Mesodermal cell (in vitro differentiated cells): Measurements from ENCODE around the gene EMID1.

Source experiments
- H3K27ac ChIP-seq: 2 replicates; pipeline ENCODE4 v1.7.0; 2013; ENCODE audit warnings: mild to moderate bottlenecking, low read depth, low read length, moderate library complexity; ENCODE audit not compliant: severe bottlenecking
- H3K36me3 ChIP-seq: 2 replicates; pipeline ENCODE4 v1.7.1; 2013; ENCODE audit warnings: mild to moderate bottlenecking, low read length, moderate library complexity; ENCODE audit not compliant: control insufficient read depth, insufficient read depth
- H3K4me1 ChIP-seq: one replicate; pipeline ENCODE4 v1.7.1; 2013; ENCODE audit warnings: mild to moderate bottlenecking, low read length; ENCODE audit not compliant: insufficient read depth, control insufficient read depth, poor library complexity, severe bottlenecking
- H3K4me3 ChIP-seq: 2 replicates; pipeline ENCODE4 v1.7.0; 2013; ENCODE audit warnings: low read length, control low read depth, mild to moderate bottlenecking; ENCODE audit not compliant: insufficient read depth, poor library complexity, severe bottlenecking; ENCODE audit errors: extremely low read depth
- H3K9me3 ChIP-seq: 2 replicates; pipeline ENCODE4 v1.7.1; 2013; ENCODE audit warnings: mild to moderate bottlenecking, low read length, moderate library complexity; ENCODE audit not compliant: control insufficient read depth
- WGBS, 2 experiments: methylation state at CpG; one replicate each; pipeline ENCODE4 v1.1.5; 2013; ENCODE audit warnings: missing lambda C conversion rate in 2 of 2; ENCODE audit not compliant: insufficient coverage in 2 of 2; 5-methylcytosine and 5-hydroxymethylcytosine counted together

Gene EMID1

DNA sequence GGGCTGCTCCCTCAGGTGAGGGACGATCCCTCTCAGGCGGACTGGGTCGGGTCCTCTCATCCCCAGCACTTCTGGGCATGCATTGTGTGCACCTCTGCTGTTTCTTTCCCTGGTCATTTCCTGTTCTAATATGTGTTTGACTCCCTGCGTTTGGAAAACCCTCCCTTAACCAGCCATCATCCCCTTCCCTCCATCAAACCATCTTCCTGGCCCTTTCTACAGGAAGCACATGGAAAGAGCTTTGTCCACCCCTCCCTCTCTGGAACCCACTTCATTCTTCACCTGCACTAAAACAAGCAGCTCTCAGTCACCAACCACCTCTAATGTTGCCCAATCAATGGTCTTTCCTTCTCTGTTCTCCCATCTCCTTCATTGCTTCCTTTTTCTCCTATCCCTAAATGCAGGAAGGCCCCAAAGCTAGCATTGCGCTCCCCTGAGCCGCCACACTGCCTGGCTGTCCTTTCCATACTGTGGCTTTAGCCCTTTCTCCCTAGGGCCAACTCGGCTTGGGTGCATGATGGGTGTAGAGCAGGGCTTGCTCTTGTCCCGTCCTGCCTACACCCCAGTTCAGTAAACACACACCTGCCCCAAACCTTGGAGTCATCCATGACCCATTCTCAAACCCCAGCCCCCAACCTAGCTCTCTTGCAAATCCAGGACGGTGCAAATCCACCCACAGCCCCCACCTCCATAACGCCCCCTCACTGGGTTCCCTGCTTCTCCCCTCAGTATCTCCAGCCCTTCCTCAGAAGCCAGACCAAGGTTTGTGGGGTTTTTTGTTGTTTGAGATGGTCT lies 95.3 kb downstream of the EMID1 start:
- no peaks in the 10 kb centered on the region for H3K9me3 ChIP-seq
- H3K27ac ChIP-seq = no peak overlapping the region
- no peaks in the 10 kb centered on the region for H3K4me1 ChIP-seq
- no peak overlapping the region for H3K4me3 ChIP-seq
- H3K36me3 ChIP-seq = peaks cover 49% of the 10 kb centered on the region
- WGBS, 2 experiments = 96 to 100% methylated on average over 4 to 8 of the region's 10 CpGs

DNA sequence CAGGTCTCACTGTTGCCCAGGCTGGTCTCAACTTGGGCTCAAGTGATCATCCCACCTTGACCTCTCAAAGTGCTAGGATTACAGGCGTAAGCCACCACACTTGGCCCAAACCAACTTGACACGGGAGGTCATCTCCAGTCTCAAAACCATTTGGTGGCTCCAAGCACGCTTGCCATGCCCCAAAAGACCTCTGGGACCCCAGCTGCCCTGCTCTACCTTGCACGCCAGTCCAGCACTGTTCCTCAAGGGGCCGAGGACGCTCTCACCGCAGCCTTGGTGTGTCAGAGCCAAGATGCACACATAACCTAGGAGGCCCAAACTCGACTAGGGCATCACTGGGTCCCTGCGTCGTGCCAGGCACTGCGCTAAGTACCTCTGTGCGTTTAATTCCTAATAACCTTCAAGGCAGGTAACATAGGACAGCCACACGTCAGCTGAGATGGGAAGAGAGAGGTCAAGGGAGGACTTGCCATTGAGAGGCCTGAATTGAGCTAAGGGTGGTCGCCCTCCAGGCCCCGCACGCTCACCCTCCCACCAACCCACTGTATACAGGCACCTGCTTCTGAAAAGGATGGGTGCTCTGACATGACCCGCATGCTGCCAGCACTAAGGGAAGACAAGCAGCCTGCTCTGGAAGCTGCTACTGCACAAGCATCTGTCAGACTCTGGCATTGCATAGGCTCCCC lies 96.2 kb downstream of the EMID1 start:
- WGBS, 2 experiments = 89 to 96% methylated on average over 13 to 14 of the region's 17 CpGs
- Histone ChIP-seq H3K4me1 (no peaks in the 10 kb centered on the region), H3K9me3 (no peaks in the 10 kb centered on the region), H3K27ac (no peak overlapping the region), H3K36me3 (peaks cover 40% of the 10 kb centered on the region), H3K4me3 (no peak overlapping the region)

DNA sequence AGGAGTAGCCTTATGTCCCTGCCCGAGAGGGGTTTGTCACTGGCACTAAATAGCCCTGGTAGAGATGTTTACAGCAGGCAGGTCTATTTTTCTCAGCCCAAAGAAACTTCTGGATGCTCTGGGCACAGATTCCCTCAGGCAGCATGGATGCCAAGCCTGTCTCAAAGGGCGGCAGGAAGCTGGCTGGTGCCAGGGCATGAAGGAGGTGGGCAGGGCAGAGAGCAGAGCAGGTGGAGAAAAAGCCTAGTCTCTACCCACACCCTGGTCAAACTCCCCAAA lies 96.6 kb downstream of the EMID1 start:
- WGBS, 2 experiments = 89 to 100% methylated on average over 1 to 2 of the region's 2 CpGs
- Histone ChIP-seq H3K4me1 (no peaks in the 10 kb centered on the region), H3K9me3 (no peaks in the 10 kb centered on the region), H3K36me3 (peaks cover 36% of the 10 kb centered on the region), H3K4me3 (no peak overlapping the region), H3K27ac (no peak overlapping the region)

- peaks cover 30% of the 10 kb centered on the region for H3K36me3 ChIP-seq
- no peak overlapping the region for H3K4me3 ChIP-seq
- no peaks in the 10 kb centered on the region for H3K4me1 ChIP-seq
- WGBS, 2 experiments = 85 to 86% methylated on average over 12 of the region's 13 CpGs
- H3K9me3 ChIP-seq = no peaks in the 10 kb centered on the region
- H3K27ac ChIP-seq = no peak overlapping the region
These were observed 97.2 kb downstream of the EMID1 start for GRCh38 chr22:29302681-29303465.

DNA sequence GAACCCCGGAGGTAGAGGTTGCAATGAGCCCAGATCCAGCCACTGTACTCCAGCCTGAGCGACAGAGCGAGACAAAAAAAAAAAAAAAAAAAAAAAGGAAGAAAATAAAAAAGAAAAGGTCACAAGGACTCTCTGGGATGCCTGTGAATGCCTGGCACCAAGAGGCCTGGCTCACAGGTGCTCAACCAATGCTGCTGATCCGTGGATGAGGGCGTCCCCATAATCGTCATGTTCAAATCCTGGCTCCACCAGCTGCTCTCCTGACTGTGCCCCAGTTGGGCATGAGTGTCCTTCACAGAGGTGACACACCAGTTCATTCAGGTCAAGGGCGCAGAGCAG lies 100.1 kb downstream of the EMID1 start:
- 71 to 76% methylated on average over 4 to 6 of the region's 7 CpGs for WGBS, 2 experiments
- H3K4me3 ChIP-seq = peak overlapping the region; percentile 71
- peaks cover 4% of the 10 kb centered on the region for H3K36me3 ChIP-seq
- H3K4me1 ChIP-seq = peaks cover 10% of the 10 kb centered on the region
- H3K9me3 ChIP-seq = no peaks in the 10 kb centered on the region
- H3K27ac ChIP-seq = peak overlapping the region; percentile 41

DNA sequence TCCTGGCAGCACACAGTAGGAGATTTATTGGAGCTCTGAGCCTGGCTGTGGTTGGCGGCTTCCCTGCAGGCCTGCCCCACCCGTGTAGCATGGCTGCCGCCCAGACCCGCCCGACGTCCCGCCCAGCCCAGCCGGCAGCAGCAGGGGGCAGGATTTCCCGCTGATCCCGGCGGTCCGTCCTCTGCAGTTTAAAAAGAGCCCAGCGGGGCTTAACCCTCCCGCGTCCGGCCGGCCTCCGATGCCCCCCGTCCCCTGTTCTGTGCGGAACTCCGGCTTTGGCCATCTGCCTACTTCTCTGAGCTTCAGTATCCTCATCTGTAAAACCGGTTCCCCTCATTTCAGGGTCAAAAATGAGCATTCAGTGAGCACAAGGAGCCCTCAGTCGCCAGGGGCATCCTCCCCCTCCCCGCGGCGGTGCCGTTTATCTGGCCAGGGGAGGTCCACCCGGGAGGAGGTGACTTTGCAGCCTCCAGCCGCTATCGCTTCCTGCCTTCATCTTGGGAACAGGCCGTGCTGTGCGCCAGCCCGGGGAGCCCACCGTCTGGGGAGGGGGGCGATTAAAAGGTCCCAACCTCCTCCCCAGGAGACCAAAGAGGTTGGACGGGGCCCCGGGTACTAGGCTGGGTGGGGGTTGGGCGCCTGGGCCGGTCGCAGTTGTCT lies 100.6 kb downstream of the EMID1 start, which contains the start of gene GAS2L1:
Gene GAS2L1 (plus strand): TSS at position 476 of the 660 bp plus-strand sequence. CDS start 1,456 bp downstream, outside the sequence.
- WGBS, 2 experiments = 0% methylated on average over 24 to 30 of the region's 40 CpGs
- H3K4me1 ChIP-seq = peaks cover 13% of the 10 kb centered on the region
- peaks cover 2% of the 10 kb centered on the region for H3K36me3 ChIP-seq
- peak within 1 kb of the TSS; percentile 71 for H3K4me3 ChIP-seq
- no peaks in the 10 kb centered on the region for H3K9me3 ChIP-seq
- peak within 1 kb of the TSS; percentile 95 for H3K27ac ChIP-seq

DNA sequence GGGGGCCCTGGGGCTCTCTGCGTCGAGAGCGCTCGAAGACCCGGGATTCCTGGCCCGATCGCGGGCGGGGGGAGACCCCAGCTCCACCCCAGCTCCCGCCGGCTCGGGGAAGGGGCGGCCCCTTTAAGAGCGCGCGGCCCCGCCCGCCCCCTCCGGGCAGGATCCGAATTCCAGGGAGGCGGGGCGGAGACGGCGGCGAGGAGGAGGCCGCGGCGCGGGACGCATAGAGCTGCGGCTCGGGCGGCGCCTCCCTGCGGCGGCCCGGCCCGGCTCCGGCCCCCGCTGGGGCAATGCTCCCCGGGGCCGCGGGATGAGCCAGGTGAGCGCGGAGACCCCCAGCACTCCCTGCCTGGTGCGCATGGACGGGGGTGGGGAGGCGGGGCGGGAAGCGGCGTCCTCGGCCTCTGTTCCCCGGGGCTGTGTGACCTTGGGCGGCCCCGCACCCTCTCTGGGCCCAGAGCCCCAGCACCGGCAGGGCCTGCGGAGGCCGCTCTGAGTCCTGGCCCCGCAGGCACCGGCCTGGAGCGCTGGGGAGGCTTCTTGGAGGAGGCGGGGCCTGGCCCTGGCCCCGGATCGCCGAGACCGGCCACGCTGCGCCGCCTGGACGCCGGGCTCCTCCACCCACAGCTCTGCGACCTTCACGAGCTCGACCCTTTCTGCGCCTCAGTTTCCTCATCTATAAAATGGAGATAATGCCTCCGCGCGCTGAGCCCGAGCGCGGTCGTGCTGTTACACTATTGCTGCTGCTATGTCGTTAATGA lies 101.3 kb downstream of the EMID1 start:
- WGBS, 2 experiments = 2 to 6% methylated on average over 41 to 54 of the region's 83 CpGs
- H3K36me3 ChIP-seq = peaks cover 9% of the 10 kb centered on the region
- peak overlapping the region; percentile 95 for H3K27ac ChIP-seq
- H3K9me3 ChIP-seq = no peaks in the 10 kb centered on the region
- H3K4me3 ChIP-seq = peak overlapping the region; percentile 71
- peaks cover 18% of the 10 kb centered on the region for H3K4me1 ChIP-seq

- H3K27ac ChIP-seq = no peak overlapping the region
These were observed 102.0 kb downstream of the EMID1 start for GRCh38 chr22:29307596-29308147.

GRCh38 chr22:29308148-29308790 lies 102.6 kb downstream of the EMID1 start:
- peak overlapping the region; percentile 71 for H3K4me3 ChIP-seq
- H3K36me3 ChIP-seq = peaks cover 21% of the 10 kb centered on the region
- H3K4me1 ChIP-seq = peaks cover 18% of the 10 kb centered on the region
- no peaks in the 10 kb centered on the region for H3K9me3 ChIP-seq
- WGBS, 2 experiments = 94 to 97% methylated on average over 49 to 50 of the region's 50 CpGs
- no peak overlapping the region for H3K27ac ChIP-seq

More at GRCh38 chr22:29307596-29308147, 102.0 kb downstream of the EMID1 start:
- WGBS, 2 experiments = 73 to 86% methylated on average over 16 to 18 of the region's 20 CpGs
- Histone ChIP-seq H3K4me1 (peaks cover 18% of the 10 kb centered on the region), H3K9me3 (no peaks in the 10 kb centered on the region), H3K4me3 (peak overlapping the region; percentile 71), H3K36me3 (peaks cover 15% of the 10 kb centered on the region)
